Body of pancreas (tissue), 4 donors: Measurements from ENCODE around the gene CLEC16A. TPM values are rescaled to one million over a fixed set of nuclear protein-coding genes. Genes with fewer than 3 reads are reported as not detected.

Experiments used
- ATAC-seq: fragments of 150-250 bp; one replicate; pipeline ENCODE4 v1.9.1; 2016
- DNase-seq, 4 donors: peaks; one replicate each; pipeline ENCODE4 v3.0.0-alpha.2; 2019
- H3K27ac ChIP-seq, 4 donors: fragments of 200-600 bp; sonication (generic); 1 replicate in 3 of 4; 2 replicates in 1 of 4; pipeline versions ENCODE4 v1.5.1 to v1.6.1; 2016 to 2019; ENCODE audit warnings: mild to moderate bottlenecking in 1 of 4, mixed read lengths in 1 of 4, moderate library complexity in 1 of 4
- H3K27me3 ChIP-seq, 2 donors: fragments of 200-600 bp; sonication (generic); one replicate each; pipeline ENCODE4 v1.6.0; 2016; ENCODE audit warnings: mild to moderate bottlenecking in 1 of 2
- H3K36me3 ChIP-seq, 2 donors: fragments of 200-600 bp; sonication (generic); replicated peaks in 1 of 2; 2 replicates each; pipeline ENCODE4 v1.5.1; 2016; ENCODE audit warnings: low read depth in 2 of 2; ENCODE audit not compliant: insufficient read depth in 1 of 2
- H3K4me1 ChIP-seq: fragments of 200-600 bp; sonication (generic); one replicate; pipeline ENCODE4 v1.6.0; 2016
- H3K4me3 ChIP-seq, 2 donors: fragments of 200-600 bp; sonication (generic); 1 replicate in 1 of 2; 2 replicates in 1 of 2; pipeline ENCODE4 v1.5.1; 2016 to 2019
- H3K9me3 ChIP-seq, 3 donors: fragments of 200-600 bp; sonication (generic); 1 replicate in 2 of 3; 2 replicates in 1 of 3; pipeline ENCODE4 v1.5.1; 2016
- POLR2A ChIP-seq, 3 donors: fragments of 450-650 bp; IDR thresholded peaks; one replicate each; pipeline ENCODE4 v1.6.1; 2016; ENCODE audit warnings: antibody characterized with exemption in 3 of 3, mild to moderate bottlenecking in 2 of 3
- WGBS, 2 donors: methylation state at CpG; one replicate each; pipeline ENCODE4 v1.1.5; 2017; 5-methylcytosine and 5-hydroxymethylcytosine counted together
- intact Hi-C: fragments of 100-400 bp; cut with DNase I; formaldehyde crosslinking; loops from one replicate; pipeline ENCODE4 v1.15.1; 2023
- total RNA-seq, 2 donors: library from RNA; depleted of rRNA; stranded (reverse); fragments of >200 nt; gene quantifications; one replicate each; pipeline ENCODE4 v1.1.0, GENCODE V29; 2016
- TF ChIP-seq, protein P1 (sequence below), 7 experiments: fragments of 450-650 bp in 4 of 7; fragments of 200-600 bp in 3 of 7; sonication (generic) in 3 of 7; IDR thresholded peaks; one replicate each; pipeline ENCODE4 v1.5.1; 2016 to 2019; ENCODE audit warnings: antibody characterized with exemption in 7 of 7

Gene CLEC16A
- total RNA-seq, 2 donors from 2014 or later = 15.0 to 21.4 TPM

DNA sequence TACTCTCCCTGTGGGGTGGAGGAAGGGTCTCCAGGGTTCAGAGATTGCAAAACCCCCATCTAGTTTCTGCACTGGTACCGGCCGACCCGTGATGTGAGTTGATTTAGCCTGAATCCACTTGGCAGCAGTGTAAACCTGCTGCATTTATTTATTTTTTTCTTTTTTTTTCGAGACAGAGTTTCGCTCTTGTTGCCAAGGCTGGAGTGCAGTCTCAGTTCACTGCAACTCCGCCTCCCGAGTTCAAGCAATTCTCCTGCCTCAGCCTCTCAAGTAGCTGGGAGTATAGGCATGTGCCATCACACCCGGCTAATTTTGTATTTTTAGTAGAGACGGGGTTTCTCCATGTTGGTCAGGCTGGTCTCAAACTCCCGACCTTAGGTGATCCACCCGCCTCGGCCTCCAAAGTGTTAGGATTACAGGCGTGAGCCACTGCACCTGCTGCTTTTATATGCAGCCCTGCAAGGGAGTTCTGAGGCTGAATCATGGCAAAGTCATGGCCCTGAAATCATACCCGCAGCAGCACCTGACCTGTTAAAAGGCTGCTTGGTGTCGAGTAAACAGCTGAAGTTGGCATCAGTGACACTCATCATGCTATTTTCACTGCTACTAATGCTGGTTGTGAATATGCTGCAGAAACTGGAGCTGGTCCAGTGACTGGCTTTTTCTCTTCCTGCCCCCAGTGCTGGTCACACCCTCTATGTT lies 23.5 kb upstream of the CLEC16A start:
- H3K27ac ChIP-seq = no peak overlapping the region

DNA sequence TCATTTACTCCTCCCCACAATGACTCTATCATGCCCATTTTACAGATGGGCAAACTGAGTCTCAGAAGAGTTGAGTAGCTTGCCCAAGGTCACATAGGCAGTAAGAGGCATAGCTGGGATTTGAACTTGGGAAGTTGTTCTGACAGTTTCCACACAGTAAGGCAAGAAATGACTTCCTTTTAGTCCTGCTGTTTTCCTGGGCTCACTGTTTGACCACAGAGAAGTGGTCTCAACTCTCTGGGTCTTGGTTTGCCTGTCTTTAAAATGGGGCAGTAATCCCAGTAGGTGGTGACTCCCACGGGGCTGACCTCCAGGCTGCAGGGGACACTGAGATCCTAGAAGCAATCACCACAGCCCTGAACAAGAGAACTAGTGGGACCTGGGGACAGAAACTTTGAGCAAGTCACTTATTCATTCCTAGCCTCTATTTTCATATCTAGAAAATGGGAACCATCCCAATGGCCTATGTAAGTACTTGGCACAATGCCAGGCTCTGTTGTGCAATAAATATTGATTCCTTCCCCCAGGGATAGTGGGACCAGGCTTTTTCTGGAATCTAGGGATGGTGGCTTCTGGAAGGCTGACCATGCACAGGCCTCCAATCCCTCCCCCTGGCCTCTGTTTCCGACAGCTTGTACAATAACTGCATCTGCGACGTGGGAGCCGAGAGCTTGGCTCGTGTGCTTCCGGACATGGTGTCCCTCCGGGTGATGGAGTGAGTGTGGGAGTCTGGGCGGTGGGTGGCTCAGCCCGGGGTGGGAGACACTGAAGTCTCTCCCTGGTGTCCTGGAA lies 22.6 kb upstream of the CLEC16A start:
- Histone ChIP-seq H3K27me3 (no peaks in the 10 kb centered on the region), H3K36me3 (peaks cover 0 to 1% of the 10 kb centered on the region in 2 donors), H3K9me3 (no peaks in the 10 kb centered on the region), H3K4me3 (no peak overlapping the region), H3K27ac (no peak overlapping the region), H3K4me1 (peaks cover 32% of the 10 kb centered on the region)
- DNase-seq (no peak), ATAC-seq (no peak)
- WGBS, 2 donors = 82 to 83% methylated on average over 9 to 10 of the region's 10 CpGs
- TF ChIP-seq, protein P1, sequence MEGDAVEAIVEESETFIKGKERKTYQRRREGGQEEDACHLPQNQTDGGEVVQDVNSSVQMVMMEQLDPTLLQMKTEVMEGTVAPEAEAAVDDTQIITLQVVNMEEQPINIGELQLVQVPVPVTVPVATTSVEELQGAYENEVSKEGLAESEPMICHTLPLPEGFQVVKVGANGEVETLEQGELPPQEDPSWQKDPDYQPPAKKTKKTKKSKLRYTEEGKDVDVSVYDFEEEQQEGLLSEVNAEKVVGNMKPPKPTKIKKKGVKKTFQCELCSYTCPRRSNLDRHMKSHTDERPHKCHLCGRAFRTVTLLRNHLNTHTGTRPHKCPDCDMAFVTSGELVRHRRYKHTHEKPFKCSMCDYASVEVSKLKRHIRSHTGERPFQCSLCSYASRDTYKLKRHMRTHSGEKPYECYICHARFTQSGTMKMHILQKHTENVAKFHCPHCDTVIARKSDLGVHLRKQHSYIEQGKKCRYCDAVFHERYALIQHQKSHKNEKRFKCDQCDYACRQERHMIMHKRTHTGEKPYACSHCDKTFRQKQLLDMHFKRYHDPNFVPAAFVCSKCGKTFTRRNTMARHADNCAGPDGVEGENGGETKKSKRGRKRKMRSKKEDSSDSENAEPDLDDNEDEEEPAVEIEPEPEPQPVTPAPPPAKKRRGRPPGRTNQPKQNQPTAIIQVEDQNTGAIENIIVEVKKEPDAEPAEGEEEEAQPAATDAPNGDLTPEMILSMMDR (IDR thresholded peaks at IDR 0.05) = no peak
- TF ChIP-seq POLR2A (IDR thresholded peaks at IDR 0.05) = no peak
- intact Hi-C loops = loop anchor here (10.0 kb wide), 1 partner anchor 407 kb away; no protein-coding TSS in a partner anchor

More for the DNA sequence above, 23.5 kb upstream of the CLEC16A start:
- WGBS, 2 donors = 69% methylated on average over 11 to 15 of the region's 15 CpGs
- no peak for TF ChIP-seq POLR2A (IDR thresholded peaks at IDR 0.05)
- TF ChIP-seq, protein P1 (IDR thresholded peaks at IDR 0.05) = no peak
- ATAC-seq (no peak), DNase-seq (no peak)
- Histone ChIP-seq H3K36me3 (peaks cover 0 to 1% of the 10 kb centered on the region in 2 donors), H3K27me3 (no peaks in the 10 kb centered on the region), H3K9me3 (no peaks in the 10 kb centered on the region), H3K4me1 (peaks cover 32% of the 10 kb centered on the region), H3K4me3 (no peak overlapping the region)
- intact Hi-C loops = loop anchor here (10.0 kb wide), 1 partner anchor 406 kb away; no protein-coding TSS in a partner anchor

DNA sequence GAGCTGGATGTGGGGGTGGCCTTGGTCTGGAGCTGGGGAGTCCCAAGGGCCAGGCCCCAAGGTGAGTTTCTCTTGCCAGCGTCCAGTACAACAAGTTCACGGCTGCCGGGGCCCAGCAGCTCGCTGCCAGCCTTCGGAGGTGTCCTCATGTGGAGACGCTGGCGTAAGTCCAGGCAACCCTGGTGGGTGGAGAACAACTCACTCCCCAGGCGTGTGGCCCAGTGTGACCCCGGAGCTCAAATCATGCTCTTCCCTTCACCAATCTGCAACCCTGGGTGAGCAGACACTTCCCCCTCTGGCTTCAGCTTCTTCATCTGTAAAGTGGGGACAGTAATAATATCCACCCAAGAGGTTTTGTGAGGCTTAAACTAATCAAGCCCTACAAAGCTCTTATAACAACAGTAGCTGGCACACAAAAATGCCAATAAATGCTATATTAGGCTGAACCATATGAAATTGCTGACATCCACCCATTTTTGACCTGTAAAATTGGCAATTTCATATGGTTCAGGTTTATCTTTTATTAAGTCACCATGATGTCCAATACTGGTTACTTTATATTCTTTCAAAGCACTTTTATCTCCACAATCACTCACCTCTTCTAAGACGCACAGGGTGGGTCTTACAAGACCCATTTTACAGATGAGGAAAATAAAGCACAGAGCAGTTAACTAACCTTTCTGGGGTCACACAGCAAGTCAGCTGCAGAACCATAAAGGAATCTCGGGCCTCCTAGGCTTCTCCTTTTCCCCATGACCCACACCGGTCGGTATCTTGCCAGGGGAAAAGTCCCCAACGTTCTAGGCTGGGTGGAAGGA lies 21.8 kb upstream of the CLEC16A start:
- TF ChIP-seq, protein P1 (IDR thresholded peaks at IDR 0.05) = no peak
- TF ChIP-seq POLR2A (IDR thresholded peaks at IDR 0.05) = no peak
- Histone ChIP-seq H3K9me3 (no peaks in the 10 kb centered on the region), H3K27ac (no peak overlapping the region), H3K4me1 (peaks cover 30% of the 10 kb centered on the region), H3K27me3 (no peaks in the 10 kb centered on the region), H3K4me3 (no peak overlapping the region), H3K36me3 (peaks cover 0 to 1% of the 10 kb centered on the region in 2 donors)
- no peak for ATAC-seq
- 73 to 76% methylated on average over 8 to 14 of the region's 14 CpGs for WGBS, 2 donors
- peak in 2 of 4 donors; percentile 36 to 53 for DNase-seq
- intact Hi-C loops = loop anchor here (10.0 kb wide), 1 partner anchor 408 kb away; no protein-coding TSS in a partner anchor

DNA sequence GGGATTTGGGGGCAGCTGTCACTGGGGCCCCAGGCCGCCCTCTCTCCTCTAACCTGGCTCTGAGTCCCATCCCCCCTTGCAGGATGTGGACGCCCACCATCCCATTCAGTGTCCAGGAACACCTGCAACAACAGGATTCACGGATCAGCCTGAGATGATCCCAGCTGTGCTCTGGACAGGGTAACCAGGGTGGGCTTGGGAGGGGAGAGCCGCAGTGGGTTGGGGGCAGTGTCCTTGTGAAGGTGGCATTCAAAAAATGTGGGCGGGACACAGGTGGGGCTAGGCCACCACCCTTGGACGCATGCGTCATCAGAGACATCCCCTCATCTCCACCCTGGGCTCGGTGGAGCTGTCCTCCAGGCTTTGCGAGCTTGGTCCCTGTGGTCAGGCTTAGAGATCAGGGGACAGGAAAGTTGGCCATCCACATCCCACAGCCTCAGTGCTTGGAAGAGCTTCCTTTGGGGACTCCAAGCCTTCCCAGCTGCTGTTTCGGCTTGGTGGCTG lies 21.2 kb upstream of the CLEC16A start:
- Histone ChIP-seq H3K4me1 (peaks cover 23% of the 10 kb centered on the region), H3K9me3 (no peaks in the 10 kb centered on the region), H3K4me3 (no peak overlapping the region), H3K27me3 (no peaks in the 10 kb centered on the region), H3K36me3 (peaks cover 0 to 1% of the 10 kb centered on the region in 2 donors), H3K27ac (no peak overlapping the region)
- ATAC-seq (no peak), DNase-seq (no peak)
- WGBS, 2 donors = 66 to 85% methylated on average over 3 to 10 of the region's 10 CpGs
- TF ChIP-seq, protein P1 (IDR thresholded peaks at IDR 0.05) = no peak
- TF ChIP-seq POLR2A (IDR thresholded peaks at IDR 0.05) = no peak
- intact Hi-C loops = loop anchor here (10.0 kb wide), 1 partner anchor 408 kb away; no protein-coding TSS in a partner anchor
